Mesenchymal stem cell (in vitro differentiated cells and primary cell): ENCODE measurements around the gene DENND5B.
A peak's percentile ranks its signal among the peaks of the same experiment; 100 is the strongest.

Source experiments
- DNase-seq: peaks from one replicate; pipeline ENCODE4 v3.0.0-alpha.2; 2013
- H2AFZ ChIP-seq: one replicate; pipeline ENCODE4 v1.6.1; 2013; ENCODE audit warnings: low read depth, mild to moderate bottlenecking, control low read depth, inconsistent platforms, low read length, moderate library complexity
- H2AK5ac ChIP-seq: 2 replicates; pipeline ENCODE4 v1.6.1; 2013; ENCODE audit warnings: low read length, moderate library complexity, mild to moderate bottlenecking, inconsistent platforms; ENCODE audit not compliant: severe bottlenecking
- H2BK120ac ChIP-seq: one replicate; pipeline ENCODE4 v1.6.1; 2013; ENCODE audit warnings: low read depth, mild to moderate bottlenecking, inconsistent platforms, low read length, moderate library complexity
- H2BK12ac ChIP-seq, 2 experiments: one replicate each; pipeline ENCODE4 v1.6.1; 2013; ENCODE audit warnings: inconsistent platforms in 2 of 2, low read length in 2 of 2, mild to moderate bottlenecking in 2 of 2, moderate library complexity in 2 of 2, control low read depth in 1 of 2
- H2BK15ac ChIP-seq: one replicate; pipeline ENCODE4 v1.6.1; 2013; ENCODE audit warnings: mild to moderate bottlenecking, low read depth, inconsistent platforms; ENCODE audit not compliant: poor library complexity, severe bottlenecking
- H2BK5ac ChIP-seq: 2 replicates; pipeline ENCODE4 v1.6.1; 2013; ENCODE audit warnings: low read depth, mild to moderate bottlenecking, low read length, control low read depth, inconsistent platforms; ENCODE audit not compliant: poor library complexity, severe bottlenecking
- H3K14ac ChIP-seq, 2 experiments: one replicate each; pipeline ENCODE4 v1.6.1; 2013; ENCODE audit warnings: inconsistent platforms in 2 of 2, low read length in 2 of 2, control low read depth in 1 of 2, mild to moderate bottlenecking in 1 of 2, moderate library complexity in 1 of 2
- H3K18ac ChIP-seq, 2 experiments: one replicate each; pipeline ENCODE4 v1.6.1; 2013; ENCODE audit warnings: inconsistent platforms in 2 of 2, low read length in 2 of 2, control low read depth in 1 of 2, low read depth in 1 of 2, mild to moderate bottlenecking in 1 of 2
- H3K23ac ChIP-seq, 2 experiments: one replicate each; pipeline ENCODE4 v1.6.1; 2013; ENCODE audit warnings: inconsistent platforms in 2 of 2, low read length in 2 of 2, mild to moderate bottlenecking in 2 of 2, moderate library complexity in 2 of 2, control low read depth in 1 of 2
- H3K27ac ChIP-seq: 2 replicates; pipeline ENCODE4 v1.5.1; 2013; ENCODE audit warnings: mild to moderate bottlenecking, moderate library complexity, low read length, control low read depth, inconsistent platforms; ENCODE audit not compliant: poor library complexity, severe bottlenecking
- H3K27me3 ChIP-seq, 2 experiments: 2 replicates each; pipeline versions ENCODE4 v1.6.1 to v1.7.0; 2013; ENCODE audit warnings: low read length in 2 of 2, mild to moderate bottlenecking in 2 of 2, moderate library complexity in 2 of 2, control low read depth in 1 of 2, inconsistent platforms in 1 of 2; ENCODE audit not compliant: control insufficient read depth in 1 of 2, insufficient read depth in 1 of 2
- H3K36me3 ChIP-seq, 2 experiments: 2 replicates each; pipeline versions ENCODE4 v1.6.1 to v1.7.0; 2013; ENCODE audit warnings: low read length in 2 of 2, control low read depth in 1 of 2, inconsistent platforms in 1 of 2, low read depth in 1 of 2, mild to moderate bottlenecking in 1 of 2; ENCODE audit not compliant: insufficient read depth in 2 of 2, control insufficient read depth in 1 of 2
- H3K4ac ChIP-seq, 2 experiments: one replicate each; pipeline ENCODE4 v1.6.1; 2013; ENCODE audit warnings: inconsistent platforms in 2 of 2, low read length in 2 of 2, mild to moderate bottlenecking in 2 of 2, moderate library complexity in 2 of 2, control low read depth in 1 of 2, low read depth in 1 of 2
- H3K4me1 ChIP-seq: 2 replicates; pipeline ENCODE4 v1.6.1; 2013; ENCODE audit warnings: low read depth, low read length, control low read depth; ENCODE audit not compliant: control insufficient read depth, insufficient read depth
- H3K4me2 ChIP-seq: 2 replicates; pipeline ENCODE4 v1.6.1; 2013; ENCODE audit warnings: low read length, mild to moderate bottlenecking, inconsistent platforms; ENCODE audit not compliant: poor library complexity, severe bottlenecking
- H3K4me3 ChIP-seq, 2 experiments: 2 replicates each; pipeline versions ENCODE4 v1.5.1 to v1.7.0; 2013; ENCODE audit warnings: low read length in 2 of 2, mild to moderate bottlenecking in 2 of 2, control low read depth in 1 of 2, low read depth in 1 of 2; ENCODE audit not compliant: insufficient read depth in 1 of 2
- H3K79me1 ChIP-seq: replicated peaks from 2 replicates; pipeline ENCODE4 v1.6.1; 2013; ENCODE audit warnings: mild to moderate bottlenecking, control low read depth, low read length, inconsistent platforms; ENCODE audit not compliant: poor library complexity, severe bottlenecking
- H3K9ac ChIP-seq: 2 replicates; pipeline ENCODE4 v1.7.0; 2013; ENCODE audit warnings: mild to moderate bottlenecking, low read length, moderate library complexity
- H3K9me3 ChIP-seq: 2 replicates; pipeline ENCODE4 v1.7.0; 2013; ENCODE audit warnings: mild to moderate bottlenecking, low read length; ENCODE audit not compliant: control insufficient read depth
- H4K8ac ChIP-seq: one replicate; pipeline ENCODE4 v1.6.1; 2013; ENCODE audit warnings: inconsistent platforms, mild to moderate bottlenecking, low read length, moderate library complexity
- H4K91ac ChIP-seq: one replicate; pipeline ENCODE4 v1.6.1; 2013; ENCODE audit warnings: mild to moderate bottlenecking, low read length, inconsistent platforms
- WGBS: methylation state at CpG from one replicate; pipeline ENCODE4 v1.1.7; 2013; ENCODE audit warnings: mixed read lengths; 5-methylcytosine and 5-hydroxymethylcytosine counted together

Gene DENND5B

DNA sequence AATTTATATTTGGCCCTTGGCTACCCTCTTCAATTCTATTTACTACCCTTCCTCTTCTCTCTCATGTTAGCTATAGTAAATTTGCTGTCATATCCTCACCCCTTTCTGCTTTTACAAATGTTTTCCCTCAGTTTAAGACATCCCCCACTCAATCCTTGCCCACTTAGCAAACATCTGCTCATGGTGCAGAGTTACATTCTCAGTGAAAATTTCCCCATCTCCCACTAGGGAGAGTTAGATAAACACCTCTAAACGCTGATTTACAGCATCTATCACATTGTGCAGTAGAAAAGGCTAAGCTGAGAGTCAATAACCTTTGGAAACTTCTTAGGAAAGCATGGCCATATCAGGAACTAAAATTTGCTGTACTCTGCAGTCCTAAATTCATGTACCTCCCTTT, 69.0 kb downstream of the DENND5B start:
- Histone ChIP-seq H3K4ac (no peak overlapping the region), H2AFZ (no peak overlapping the region), H4K91ac (no peak overlapping the region), H3K23ac (no peak overlapping the region), H3K4me3 (no peak overlapping the region), H3K36me3 (no peaks in the 10 kb centered on the region), H3K79me1 (peaks cover 5% of the 10 kb centered on the region), H2BK5ac (no peak overlapping the region), H2BK15ac (no peak overlapping the region), H2AK5ac (no peak overlapping the region), H3K18ac (no peak overlapping the region), H3K27me3 (no peaks in the 10 kb centered on the region), H3K9me3 (no peaks in the 10 kb centered on the region), H3K4me2 (no peak overlapping the region), H2BK120ac (no peak overlapping the region), H4K8ac (no peak overlapping the region), H3K4me1 (peaks cover 11% of the 10 kb centered on the region), H2BK12ac (no peak overlapping the region), H3K14ac (no peak overlapping the region), H3K27ac (no peak overlapping the region), H3K9ac (no peak overlapping the region)
- WGBS: 33% methylated on average over 1 of the region's 1 CpG
- peak; percentile 33 for DNase-seq

DNA sequence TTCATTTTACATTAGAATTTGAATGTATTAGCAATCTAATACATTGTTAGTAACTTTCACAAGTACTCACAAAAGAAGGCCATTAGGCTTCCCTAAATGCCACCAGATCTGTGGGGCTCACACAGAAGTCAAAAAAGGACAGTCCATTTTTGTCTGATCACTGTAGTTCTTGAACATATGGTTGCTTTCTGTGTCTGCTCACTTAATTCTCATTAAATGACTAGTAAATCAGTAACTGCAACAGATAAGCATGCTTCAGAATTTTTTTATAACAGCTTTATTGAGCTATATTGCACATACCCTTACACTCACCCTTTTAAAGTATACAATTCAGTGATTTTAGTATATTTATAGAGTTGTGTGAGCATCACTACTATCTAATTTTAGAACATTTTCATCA, 71.4 kb downstream of the DENND5B start:
- Histone ChIP-seq H4K91ac (no peak overlapping the region), H3K4me3 (no peak overlapping the region), H2BK5ac (peak overlapping the region; percentile 74), H3K4ac (no peak overlapping the region), H3K27me3 (no peaks in the 10 kb centered on the region), H3K18ac (peak overlapping the region in 1 of 2 experiments; percentile 34), H3K4me1 (peaks cover 10% of the 10 kb centered on the region), H3K36me3 (no peaks in the 10 kb centered on the region), H3K4me2 (no peak overlapping the region), H2BK12ac (no peak overlapping the region), H2BK15ac (no peak overlapping the region), H2AFZ (no peak overlapping the region), H3K79me1 (peaks cover 10% of the 10 kb centered on the region), H4K8ac (no peak overlapping the region), H3K27ac (peak overlapping the region; percentile 95), H3K14ac (no peak overlapping the region), H3K9ac (peak overlapping the region; percentile 80), H2AK5ac (peak overlapping the region; percentile 84), H2BK120ac (no peak overlapping the region), H3K9me3 (no peaks in the 10 kb centered on the region), H3K23ac (no peak overlapping the region)
- no peak for DNase-seq

DNA sequence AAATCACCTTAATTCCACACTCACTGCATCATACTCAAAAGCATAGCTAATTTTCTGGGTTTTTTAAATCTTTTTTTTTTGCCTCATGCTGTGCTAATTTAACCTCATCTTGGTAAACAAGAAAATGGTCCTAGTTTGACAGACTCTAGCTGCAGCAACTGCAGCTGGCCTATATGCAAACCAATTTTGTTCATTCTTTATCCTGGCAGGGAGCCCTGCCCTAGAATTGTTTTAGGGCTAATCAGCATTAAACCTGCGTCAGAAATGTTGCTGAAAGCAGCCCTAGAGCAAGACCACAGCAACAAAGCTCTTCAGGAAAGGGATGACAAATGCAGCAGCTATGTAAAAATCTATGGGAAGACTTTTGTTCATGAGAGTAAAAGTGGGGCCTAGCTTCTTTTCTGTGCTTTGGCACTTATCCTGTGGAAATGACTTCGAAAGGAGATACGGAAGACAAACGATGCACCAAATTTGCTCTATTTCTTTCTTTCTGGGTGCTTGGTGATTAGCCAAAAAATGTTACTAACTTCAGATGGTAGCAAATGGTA, 72.2 kb downstream of the DENND5B start:
- H3K79me1 ChIP-seq: peaks cover 11% of the 10 kb centered on the region
- no peak overlapping the region for H3K18ac ChIP-seq
- H2AFZ ChIP-seq: no peak overlapping the region
- peaks cover 9% of the 10 kb centered on the region for H3K4me1 ChIP-seq
- no peaks in the 10 kb centered on the region for H3K27me3 ChIP-seq
- no peak overlapping the region for H3K14ac ChIP-seq
- peak overlapping the region; percentile 95 for H3K27ac ChIP-seq
- no peak overlapping the region for H4K91ac ChIP-seq
- WGBS: under 1% methylated on average over 4 of the region's 4 CpGs
- no peak overlapping the region for H3K4me3 ChIP-seq
- peak; percentile 97 for DNase-seq
- H4K8ac ChIP-seq: no peak overlapping the region
- no peak overlapping the region for H2BK12ac ChIP-seq
- no peak overlapping the region for H2BK5ac ChIP-seq
- H3K4ac ChIP-seq: no peak overlapping the region
- H3K9me3 ChIP-seq: no peaks in the 10 kb centered on the region
- no peak overlapping the region for H2BK15ac ChIP-seq
- no peak overlapping the region for H3K4me2 ChIP-seq
- H2AK5ac ChIP-seq: no peak overlapping the region
- peak overlapping the region; percentile 80 for H3K9ac ChIP-seq
- no peaks in the 10 kb centered on the region for H3K36me3 ChIP-seq
- no peak overlapping the region for H2BK120ac ChIP-seq
- H3K23ac ChIP-seq: no peak overlapping the region

DNA sequence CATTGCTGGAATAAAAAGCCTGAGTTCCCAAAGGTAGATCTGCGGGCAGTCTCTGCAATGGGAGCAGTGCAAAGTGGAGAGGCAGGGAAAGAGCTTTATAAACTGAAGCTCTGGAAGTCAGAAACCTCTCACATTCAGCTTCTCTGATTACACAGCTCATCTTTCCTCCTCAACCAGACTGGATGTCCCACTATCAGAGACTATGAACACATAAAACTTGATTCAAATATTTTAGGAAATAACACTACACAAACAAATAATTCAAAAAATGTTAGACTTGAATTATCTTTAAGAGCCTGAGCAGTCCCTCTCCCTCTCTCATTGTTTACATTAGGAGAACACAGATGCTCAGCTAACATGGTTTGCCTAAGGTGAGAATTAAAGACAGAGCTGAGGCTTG, 72.9 kb downstream of the DENND5B start:
- Histone ChIP-seq H4K91ac (no peak overlapping the region), H2BK12ac (peak overlapping the region in 1 of 2 experiments; percentile 76), H3K4me2 (no peak overlapping the region), H3K4me1 (peaks cover 9% of the 10 kb centered on the region), H3K9ac (peak overlapping the region; percentile 46), H2AFZ (no peak overlapping the region), H3K23ac (no peak overlapping the region), H3K4ac (no peak overlapping the region), H2BK5ac (peak overlapping the region; percentile 82), H2BK15ac (no peak overlapping the region), H3K27me3 (no peaks in the 10 kb centered on the region), H4K8ac (peak overlapping the region; percentile 51), H2AK5ac (peak overlapping the region; percentile 91), H3K4me3 (no peak overlapping the region), H3K79me1 (peaks cover 15% of the 10 kb centered on the region), H3K36me3 (no peaks in the 10 kb centered on the region), H3K27ac (peak overlapping the region; percentile 95), H3K18ac (peak overlapping the region; percentile 18 to 27), H3K14ac (no peak overlapping the region), H2BK120ac (peak overlapping the region; percentile 64), H3K9me3 (no peaks in the 10 kb centered on the region)
- DNase-seq: peak; percentile 54
- WGBS: 20% methylated on average over 1 of the region's 1 CpG
